GM18870 (cell line): ENCODE results near the gene MAP3K6.

ENCODE experiments used
- ATAC-seq: cut with Tn5 transposase; IDR thresholded peaks from one replicate; pipeline ENCODE4 v1.9.1; 2021; ENCODE audit warnings: moderate library complexity; ENCODE audit not compliant: unreplicated experiment

Gene MAP3K6

DNA sequence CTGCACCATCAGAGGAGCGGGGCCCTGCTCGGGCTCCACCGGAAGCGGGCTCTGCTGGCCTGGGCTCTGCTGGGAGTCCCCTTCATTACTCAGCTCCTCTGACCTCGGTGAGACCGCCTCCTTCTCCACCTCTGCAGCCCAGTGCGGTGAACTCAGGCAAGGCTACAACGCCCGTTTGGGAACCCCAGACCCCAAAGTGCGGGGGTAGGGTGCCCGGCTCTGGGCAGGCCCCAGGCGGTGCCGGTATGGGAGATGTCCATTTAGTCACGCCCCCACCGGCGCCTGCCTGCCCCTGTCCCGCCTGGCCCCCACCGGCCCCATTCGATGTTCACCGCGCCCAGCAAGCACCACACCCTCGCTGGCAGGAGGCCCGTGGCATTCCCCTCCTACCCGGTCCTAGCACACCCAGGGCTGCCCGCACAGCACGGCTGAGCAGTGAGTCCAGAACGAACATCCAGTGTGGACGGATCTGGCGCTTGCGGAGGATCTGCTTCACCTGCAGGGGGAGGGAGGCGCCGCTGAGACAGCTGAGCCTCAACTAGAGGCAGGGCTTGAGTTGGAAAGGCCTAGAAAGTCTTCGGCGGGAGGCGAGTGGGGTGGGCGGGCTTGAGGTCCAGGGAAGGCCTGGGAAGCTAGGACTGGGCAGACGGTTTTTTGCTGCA, 10.0 kb downstream of the MAP3K6 start:
- ATAC-seq, result no peak

DNA sequence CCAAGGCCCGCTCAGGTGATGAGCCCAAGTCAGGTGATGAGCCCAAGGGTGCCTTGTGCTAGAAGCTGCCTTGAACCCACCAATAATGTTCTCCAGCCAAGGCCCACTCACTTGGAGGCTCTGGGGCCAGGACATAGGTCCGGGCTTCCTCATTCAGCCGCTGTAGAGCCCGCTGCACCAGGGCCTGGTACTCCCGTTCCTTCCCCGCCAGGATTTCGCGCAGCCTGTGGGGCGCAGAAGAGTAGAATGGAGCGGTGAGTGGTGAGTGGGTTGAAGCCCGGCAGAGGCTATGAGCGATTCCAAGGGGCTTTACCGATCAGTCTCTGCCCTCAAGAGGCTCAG, 10.5 kb downstream of the MAP3K6 start:
- ATAC-seq, result no peak

DNA sequence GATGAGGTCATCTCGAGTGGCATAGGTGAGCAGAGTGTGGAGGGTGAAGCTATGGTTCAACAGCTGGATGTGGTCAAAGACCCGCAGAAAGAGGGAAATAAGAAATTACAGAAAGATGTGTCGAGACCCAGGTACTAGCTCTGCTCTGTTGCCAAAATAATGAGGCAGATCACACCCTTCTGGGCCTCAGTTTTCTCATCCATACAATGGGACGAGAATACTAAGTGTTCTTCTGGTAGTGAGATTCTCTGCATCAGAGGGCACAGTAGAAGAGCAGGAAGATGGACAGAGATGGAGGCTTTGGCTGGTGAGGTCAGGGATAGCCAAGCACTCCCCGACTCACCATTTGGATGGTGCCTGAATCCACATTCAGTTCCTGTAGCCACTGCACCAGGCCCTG, 11.1 kb downstream of the MAP3K6 start:
- ATAC-seq, result no peak

DNA sequence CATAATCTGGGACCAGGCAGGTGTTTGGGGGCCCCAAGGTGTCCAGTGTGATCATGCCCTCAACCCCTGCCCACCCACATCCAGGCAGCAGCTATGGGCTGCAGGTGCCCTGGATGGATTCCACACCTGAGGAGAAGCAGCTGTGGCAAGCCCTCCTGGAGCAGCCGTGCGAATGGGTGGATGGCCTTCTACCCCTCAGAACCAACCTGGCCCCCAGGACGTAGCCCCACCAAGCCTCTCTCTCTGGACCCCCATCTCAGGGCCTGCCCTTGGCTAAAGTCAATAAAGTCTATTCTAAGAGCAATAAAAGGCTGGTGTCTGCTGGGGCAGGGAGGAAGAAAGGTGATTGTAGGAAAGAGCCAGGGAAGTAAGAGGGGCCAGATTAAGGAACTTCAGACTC, 13.1 kb downstream of the MAP3K6 start:
- ATAC-seq, result no peak

DNA sequence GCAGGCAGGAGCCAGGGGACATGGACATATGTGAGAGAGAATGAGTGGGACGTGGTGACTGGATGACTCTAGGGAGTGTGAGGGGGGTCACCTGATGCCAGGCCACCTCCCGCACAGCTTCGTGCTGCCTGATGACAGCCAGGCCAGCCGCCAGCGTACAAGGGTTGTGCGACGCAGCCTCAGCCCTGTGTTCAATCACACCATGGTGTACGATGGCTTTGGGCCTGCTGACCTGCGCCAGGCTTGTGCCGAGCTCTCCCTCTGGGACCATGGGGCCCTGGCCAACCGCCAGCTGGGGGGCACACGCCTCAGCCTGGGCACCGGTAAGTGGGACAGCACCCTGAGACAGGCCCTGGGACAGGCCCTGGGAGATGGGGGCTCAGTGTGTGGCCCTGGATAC, 13.6 kb downstream of the MAP3K6 start:
- no peak for ATAC-seq

DNA sequence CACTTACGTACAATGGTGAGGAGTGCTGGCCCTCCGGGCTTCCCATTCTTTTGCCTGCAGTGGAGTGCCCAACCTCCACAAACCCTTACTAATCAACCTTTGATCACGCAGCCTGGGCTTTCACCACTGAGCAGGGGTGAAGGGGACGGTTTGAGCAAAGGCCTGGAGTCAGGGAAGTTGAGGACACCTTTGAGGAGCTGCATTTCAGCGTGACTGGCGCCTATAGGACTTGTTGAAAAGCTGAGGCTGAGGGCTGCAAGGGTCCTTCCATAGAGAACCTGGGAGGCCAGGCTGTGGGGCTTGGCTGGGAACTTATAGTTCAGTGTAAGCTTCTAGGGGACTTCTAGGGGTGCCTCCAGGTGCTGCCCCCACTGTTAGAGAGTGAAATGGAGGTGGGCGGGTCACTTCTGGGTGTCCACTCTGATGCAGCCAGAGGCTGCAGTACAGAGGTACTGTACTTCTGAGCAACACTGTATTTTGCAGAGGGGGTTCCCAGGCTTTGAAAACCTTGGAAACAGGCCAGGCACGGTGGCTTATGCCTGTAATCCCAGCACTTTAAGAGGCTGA, 15.1 kb downstream of the MAP3K6 start:
- ATAC-seq, result no peak

DNA sequence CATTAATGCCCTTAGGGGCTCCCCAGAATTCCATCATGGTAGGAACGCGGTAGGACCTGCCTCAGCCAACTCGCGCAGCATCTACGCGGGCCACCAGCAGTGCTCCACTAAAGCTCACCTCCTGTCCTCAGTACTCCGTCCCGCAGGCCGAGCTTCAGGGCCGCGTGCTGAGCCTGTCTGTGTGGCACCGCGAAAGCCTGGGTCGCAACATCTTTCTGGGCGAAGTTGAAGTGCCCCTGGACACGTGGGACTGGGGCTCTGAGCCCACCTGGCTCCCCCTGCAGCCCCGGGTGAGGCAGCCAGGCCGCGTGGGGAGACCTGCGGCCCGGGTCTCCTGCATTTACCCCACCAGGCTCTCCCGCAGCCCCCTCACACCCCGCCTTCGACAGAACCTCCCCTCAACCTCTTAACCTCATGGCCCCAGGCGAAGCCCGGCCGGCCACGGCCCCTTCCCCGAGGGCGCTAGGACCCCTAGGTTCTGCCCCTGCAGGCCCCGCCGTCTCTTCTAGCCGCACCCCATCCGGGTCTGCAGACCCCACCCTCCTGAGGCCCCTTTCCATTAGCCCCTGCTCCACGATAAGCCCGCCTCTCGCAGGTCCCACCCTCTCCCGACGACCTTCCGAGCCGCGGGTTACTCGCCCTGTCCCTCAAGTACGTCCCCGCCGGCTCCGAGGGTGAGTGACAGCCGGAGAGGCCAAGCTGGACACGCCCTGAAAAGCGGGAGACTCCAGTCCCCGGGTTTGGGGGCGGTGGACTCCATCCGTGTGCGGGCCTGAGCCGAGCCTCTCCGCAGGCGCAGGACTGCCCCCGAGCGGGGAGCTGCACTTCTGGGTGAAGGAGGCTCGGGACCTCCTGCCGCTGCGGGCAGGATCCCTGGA, 15.9 kb downstream of the MAP3K6 start:
- no peak for ATAC-seq

DNA sequence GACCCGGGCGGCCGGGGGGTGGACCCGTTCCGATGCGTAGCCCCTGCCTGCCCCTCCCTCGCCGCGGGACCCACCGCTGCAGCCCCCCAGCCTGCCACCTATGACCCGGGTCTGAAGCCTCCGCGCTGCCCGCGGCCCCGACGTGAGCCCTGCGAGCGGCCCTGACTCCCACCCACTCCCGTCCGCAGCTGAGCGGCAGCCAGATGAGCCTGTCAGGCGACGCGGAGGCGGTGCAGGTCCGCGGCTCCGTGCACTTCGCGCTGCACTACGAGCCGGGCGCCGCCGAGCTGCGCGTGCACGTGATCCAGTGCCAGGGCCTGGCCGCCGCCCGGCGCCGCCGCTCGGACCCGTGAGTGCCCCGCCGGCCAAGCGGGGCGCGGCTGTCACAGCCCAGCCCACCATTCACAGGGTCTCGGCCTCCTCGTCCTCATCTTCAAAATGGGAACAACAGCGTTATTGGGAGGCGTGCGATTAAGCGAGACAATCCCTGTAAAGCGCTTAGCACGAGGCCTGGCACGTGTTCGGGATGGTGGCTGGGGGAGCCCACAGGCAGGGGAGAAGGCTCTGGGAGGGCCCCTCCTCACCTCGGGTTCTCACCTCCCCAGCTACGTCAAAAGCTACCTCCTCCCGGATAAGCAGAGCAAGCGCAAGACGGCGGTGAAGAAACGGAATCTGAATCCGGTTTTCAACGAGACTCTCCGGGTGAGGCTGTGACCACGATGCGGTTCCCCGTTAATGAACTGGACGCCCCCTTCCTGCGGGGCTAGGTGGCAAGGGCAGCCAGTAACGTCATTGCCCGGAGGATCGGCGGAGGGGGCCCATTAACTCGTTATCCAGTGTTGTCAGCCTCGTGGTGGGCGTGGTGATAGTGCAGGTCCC, 16.7 kb downstream of the MAP3K6 start:
- no peak for ATAC-seq

DNA sequence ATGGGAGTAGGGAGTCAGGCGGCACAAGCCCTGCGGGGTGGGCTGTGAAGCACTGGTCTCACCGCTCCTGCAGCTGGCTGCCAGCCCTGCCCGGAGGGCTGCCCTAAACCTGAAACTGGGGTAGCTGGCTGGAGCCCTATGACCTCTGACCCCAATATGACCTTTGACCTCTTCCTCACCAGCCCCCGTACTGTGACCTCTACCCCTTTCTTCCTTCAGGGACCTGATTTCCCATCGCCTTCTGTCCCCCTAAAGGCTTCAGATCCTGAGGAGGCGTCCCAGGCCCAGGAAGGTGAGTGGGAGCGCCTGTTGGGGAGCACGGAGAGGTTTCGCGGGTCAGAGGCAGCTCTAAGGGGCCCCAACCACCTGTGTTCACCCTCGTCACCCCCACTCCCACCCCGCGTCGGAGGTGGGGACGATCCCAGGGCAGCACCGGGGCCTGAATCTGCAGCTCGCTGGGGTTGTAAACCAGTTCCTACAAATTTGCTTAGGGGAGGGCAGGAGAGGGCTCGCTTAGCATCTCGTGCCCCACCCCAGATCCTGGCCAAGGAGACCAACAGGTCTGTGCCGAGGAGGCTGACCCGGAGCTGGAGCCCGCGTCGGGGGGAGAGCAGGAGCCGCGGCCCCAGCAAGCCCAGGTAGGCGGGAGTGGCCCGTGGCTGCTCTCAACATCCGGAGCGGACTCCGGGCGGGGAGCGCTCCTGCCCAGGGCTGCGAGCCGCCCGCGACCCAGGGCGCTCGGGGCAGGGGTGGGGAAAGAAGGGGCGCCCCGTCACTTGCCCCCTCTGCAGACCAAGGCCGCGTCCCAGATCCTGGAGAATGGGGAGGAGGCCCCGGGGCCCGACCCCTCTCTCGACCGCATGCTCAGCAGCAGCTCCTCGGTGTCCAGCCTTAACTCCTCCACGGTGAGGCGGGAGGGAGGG, 17.6 kb downstream of the MAP3K6 start:
- no peak for ATAC-seq

DNA sequence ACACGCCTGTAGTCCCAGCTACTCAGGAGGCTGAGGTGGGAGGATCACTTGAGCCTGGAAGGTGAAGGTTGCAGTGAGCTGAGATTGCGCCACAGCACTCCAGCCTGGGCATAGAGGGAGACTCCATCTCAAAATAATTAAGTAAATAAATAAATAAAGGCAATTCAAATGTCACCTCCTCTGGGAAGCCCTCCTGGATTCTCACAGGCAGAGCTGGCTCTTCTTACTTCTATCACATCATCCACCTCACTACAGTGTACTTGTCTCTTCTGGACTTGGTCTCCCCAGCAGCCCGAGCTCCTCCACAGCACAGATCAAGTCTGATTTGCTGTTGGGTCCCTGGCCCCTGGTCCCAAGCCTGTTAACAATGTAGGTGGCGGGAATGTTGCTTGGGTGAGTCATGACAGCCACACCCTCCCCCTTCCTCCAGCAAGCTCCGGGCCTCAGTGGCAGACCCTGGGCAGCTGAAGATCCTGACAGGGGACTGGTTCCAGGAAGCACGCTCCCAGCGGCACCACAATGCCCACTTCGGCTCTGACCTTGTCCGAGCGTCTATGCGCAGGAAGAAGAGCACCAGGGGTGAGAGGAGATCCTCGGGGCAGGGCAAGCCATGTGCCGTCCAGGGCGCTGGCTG, 19.7 kb downstream of the MAP3K6 start:
- ATAC-seq, result no peak

DNA sequence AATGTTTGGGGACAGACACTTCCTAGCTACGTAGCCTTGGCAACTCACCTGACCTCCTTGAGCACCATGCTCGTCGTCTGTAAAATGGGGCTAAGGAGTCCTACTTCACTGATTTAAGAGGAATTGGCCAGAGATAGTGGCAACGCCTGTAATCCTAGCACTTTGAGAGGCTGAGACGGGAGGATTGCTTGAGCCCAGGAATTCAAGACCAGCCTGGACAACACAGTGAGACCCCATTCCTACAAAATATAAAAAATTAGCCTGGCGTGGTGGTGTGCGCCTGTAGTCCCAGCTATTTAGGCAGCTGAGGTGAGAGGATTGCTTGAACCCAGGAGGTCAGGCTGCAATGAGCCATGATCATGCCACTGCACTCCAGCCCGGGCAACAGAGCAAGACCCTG, 20.4 kb downstream of the MAP3K6 start:
- ATAC-seq, result no peak

DNA sequence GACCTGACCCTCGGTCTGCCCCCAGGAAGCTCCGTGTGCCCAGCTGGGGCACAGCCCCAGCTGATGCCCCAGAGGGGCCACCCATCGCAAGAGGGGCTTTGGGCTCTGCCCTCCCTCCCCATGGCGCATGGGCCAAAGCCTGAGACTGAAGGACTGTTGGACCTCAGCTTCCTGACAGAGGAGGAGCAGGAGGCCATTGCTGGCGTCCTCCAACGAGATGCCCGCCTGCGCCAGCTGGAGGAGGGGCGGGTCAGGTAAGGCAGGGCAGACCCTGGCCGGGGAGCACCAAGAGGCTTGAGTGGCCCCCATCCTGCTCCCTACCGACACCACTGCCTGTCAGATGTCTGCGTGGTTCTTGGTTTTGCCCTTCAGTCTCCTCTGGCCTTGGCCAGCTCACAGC, 21.5 kb downstream of the MAP3K6 start:
- no peak for ATAC-seq

DNA sequence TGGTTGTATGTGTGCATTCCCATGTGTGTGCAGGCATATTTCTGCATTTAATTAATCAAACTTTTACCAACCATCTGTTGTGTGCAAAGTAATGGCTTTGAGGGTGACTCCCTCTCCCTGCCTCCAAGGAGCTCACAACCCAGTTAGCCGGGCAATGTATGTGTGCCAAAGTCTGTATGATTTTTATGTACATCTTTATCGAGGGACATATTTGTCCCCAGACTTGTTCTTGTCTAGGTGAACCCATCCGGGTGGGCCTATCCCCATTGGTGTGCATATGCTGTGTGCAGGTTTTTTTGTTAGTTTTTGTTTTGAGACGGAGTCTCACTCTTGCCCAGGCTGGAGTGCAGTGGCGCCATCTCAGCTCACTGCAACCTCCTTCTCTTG, 23.1 kb downstream of the MAP3K6 start:
- no peak for ATAC-seq

DNA sequence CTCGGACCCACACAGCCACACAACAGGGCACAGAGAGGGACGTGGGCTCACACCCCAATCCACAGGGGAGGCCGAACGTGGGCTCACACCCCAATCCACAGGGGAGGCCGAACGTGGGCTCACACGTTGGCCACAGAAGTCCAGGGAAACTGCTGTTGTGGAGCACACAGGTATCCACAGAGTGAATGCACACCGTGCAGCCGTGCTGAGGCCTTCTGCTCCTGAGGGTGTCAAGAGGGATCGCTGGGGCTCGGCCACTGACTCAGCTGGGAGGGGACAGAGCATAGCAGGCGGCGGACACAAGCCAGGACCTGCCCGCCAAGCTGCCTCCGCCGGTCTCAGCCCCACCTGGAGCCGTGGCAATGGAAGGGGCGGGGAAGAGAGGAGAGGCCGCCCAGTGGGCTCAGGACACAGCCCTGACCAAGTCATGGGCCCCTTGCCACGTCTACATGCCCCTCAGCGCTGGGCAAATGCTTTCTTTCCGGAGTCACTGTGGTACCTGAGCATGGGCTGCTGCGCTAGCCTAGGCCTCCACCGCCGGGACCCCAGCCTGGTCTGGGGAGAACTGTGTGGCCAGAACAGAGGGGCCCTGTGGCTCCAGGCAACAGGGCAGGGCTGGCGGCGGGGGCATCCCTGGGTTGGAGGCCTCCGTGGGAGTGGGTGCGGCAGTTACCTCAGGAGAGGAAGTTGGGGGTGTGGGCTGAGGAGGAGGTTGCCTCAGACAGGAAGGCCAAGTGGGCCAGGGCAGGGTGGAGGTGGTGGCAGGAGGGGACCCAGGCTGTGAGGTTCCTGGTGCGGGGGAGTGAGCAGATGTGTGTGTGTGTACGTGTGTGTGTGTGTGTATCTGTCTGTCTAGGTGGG, 23.8 kb downstream of the MAP3K6 start:
- no peak for ATAC-seq

DNA sequence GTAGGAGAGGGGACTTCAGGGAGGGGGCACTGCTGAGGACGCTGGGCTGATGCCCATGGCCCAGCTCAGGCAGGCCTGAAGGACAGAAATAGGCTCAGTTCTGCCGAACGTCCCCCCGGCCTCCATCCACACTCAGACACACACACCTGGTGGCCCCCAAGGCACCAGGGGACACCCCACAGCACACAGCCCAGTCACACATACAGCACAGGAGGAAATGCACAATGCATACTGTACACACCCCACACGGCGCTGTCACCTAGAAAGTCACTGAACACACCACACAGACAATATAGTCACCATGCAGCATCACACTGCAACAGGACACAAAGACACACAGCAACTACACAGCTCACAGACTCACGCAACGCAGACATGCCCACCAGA, 24.4 kb downstream of the MAP3K6 start:
- ATAC-seq, result no peak

DNA sequence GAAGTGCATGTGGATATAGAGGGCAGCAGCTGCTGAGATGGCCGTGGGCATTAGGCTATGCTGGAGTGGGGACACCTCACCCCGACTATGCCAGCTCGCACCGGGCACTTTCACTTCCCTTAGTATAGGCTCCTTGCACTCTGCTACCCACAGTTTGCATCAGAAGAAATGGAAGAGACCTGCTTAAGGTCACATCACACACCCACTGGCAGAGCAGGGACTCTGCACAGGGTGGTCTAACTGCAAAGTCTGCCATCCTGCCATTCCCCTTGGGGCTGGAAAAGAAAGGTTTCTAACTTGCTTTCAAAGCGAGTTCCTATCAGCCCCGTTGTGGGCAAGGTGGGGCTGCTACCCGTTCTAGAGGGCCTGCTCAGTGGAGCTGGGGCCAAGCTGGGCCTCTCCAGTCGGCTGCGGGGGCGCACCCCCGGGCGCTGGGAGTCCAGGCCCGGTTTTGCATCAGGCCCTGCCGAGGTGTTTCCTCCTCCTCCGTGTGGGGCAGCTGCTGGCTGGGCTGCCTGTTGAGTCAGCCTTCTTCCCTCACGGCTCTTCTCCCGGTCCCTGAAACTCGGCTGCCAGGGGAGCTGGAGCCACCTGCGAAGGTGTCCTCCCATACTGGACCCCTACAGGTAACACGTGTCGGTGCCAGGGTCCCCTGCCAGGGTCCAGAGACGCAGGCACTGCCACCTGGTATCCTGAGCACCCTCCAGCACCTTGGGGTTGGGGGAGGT, 25.1 kb downstream of the MAP3K6 start, which contains the start of gene SYTL1:
Gene SYTL1 (plus strand): TSS at position 498 of the 728 bp plus-strand sequence. CDS start 3,313 bp downstream, outside the sequence.
- no peak for ATAC-seq

DNA sequence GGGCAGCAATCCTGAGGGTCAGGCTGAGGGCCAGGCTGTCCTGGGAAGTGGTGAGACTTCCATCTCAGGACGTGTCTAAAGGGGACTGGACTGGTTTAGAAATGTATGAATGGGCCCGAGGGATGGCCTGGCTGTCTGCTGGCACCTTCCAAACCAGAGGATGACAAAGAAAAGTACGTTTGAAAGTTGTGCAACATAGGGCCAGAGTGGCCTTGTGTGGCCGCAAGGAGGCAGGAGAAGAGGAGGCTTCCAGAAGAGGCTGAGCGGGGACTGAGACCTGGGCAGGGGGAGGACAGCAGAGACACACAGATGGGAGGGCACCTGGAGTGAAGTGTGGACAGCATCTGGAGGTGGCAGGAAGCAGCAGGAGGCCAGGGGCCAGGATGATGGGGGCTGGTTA, 27.5 kb downstream of the MAP3K6 start:
- ATAC-seq, result no peak

DNA sequence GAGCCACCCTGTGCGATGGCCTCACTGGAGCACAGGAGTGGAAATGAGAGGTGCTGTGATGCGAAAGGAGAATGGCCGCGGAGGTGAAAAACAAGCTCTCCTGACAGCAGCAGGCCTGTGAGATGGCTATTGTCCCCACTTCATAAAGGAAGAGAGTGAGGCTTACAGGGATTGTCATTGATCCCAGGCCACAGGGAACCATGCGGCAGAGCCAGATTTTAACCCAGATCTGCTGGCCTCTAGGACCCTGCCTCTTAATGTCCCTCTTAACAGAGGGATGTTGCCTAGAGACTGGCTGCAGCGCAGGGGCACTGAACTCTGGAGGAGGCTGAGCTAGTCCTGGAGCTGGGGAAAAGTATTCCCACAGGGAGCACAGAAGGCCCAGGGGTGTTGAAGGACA, 28.0 kb downstream of the MAP3K6 start:
- no peak for ATAC-seq
